B cell (primary cell): ENCODE results near the gene USPL1.

Source experiments
- CTCF ChIP-seq: fragments of 200-600 bp; IDR thresholded peaks from one replicate; pipeline ENCODE4 v1.8.0; 2022; ENCODE audit warnings: antibody characterized with exemption, mild to moderate bottlenecking
- EZH2 ChIP-seq: IDR thresholded peaks from 2 replicates; pipeline ENCODE4 v1.6.1; 2012; ENCODE audit warnings: borderline replicate concordance, low read depth, mild to moderate bottlenecking, moderate library complexity, low read length; ENCODE audit not compliant: insufficient read depth, poor library complexity, severe bottlenecking

- TF ChIP-seq CTCF (no peak), EZH2 (no peak)
These were observed 9.8 kb upstream of the USPL1 start for GRCh38 chr13:30607908-30608307.
